Liver (tissue), 9 donors: ENCODE measurements around the gene RAMP3. TPM values are rescaled to one million over a fixed set of nuclear protein-coding genes. Genes with fewer than 3 reads are reported as not detected.

Source experiments
- DNase-seq: peaks from one replicate; pipeline ENCODE4 v3.0.0-alpha.2; 2017; ENCODE audit warnings: low spot score
- H3K27ac ChIP-seq, 2 donors: one replicate each; pipeline ENCODE4 v1.7.0; 2013; ENCODE audit warnings: inconsistent platforms in 2 of 2, low read length in 2 of 2, control low read depth in 1 of 2, low read depth in 1 of 2, mild to moderate bottlenecking in 1 of 2
- H3K27me3 ChIP-seq, 4 donors: one replicate each; pipeline versions ENCODE4 v1.6.1 to v1.7.0; 2013; ENCODE audit warnings: low read length in 3 of 4, inconsistent platforms in 1 of 4, mild to moderate bottlenecking in 1 of 4, moderate library complexity in 1 of 4; ENCODE audit not compliant: control insufficient read depth in 4 of 4, insufficient read depth in 4 of 4
- H3K36me3 ChIP-seq, 4 donors: one replicate each; pipeline versions ENCODE4 v1.6.1 to v1.7.0; 2013; ENCODE audit warnings: low read length in 3 of 4, mild to moderate bottlenecking in 3 of 4, low read depth in 1 of 4, moderate library complexity in 1 of 4; ENCODE audit not compliant: control insufficient read depth in 4 of 4, insufficient read depth in 3 of 4
- H3K4me1 ChIP-seq, 4 donors: one replicate each; pipeline versions ENCODE4 v1.6.1 to v1.7.0; 2013; ENCODE audit warnings: low read length in 3 of 4, mild to moderate bottlenecking in 3 of 4, moderate library complexity in 1 of 4; ENCODE audit not compliant: control insufficient read depth in 4 of 4, insufficient read depth in 4 of 4
- H3K4me3 ChIP-seq, 3 donors: one replicate each; pipeline versions ENCODE4 v1.6.1 to v1.7.0; 2013; ENCODE audit warnings: low read length in 3 of 3, control low read depth in 1 of 3, low read depth in 1 of 3, mild to moderate bottlenecking in 1 of 3
- H3K9ac ChIP-seq, 2 donors: one replicate each; pipeline ENCODE4 v1.7.0; 2013; ENCODE audit warnings: low read length in 2 of 2, mild to moderate bottlenecking in 2 of 2, moderate library complexity in 2 of 2, control low read depth in 1 of 2, low read depth in 1 of 2
- H3K9me3 ChIP-seq, 4 donors: one replicate each; pipeline versions ENCODE4 v1.6.1 to v1.7.0; 2013; ENCODE audit warnings: low read length in 3 of 4; ENCODE audit not compliant: control insufficient read depth in 4 of 4
- ATF3 ChIP-seq: IDR thresholded peaks from 2 replicates; pipeline ENCODE4 v1.6.1; 2016; ENCODE audit warnings: antibody characterized with exemption
- EGR1 ChIP-seq, 2 donors: IDR thresholded peaks; 2 replicates each; pipeline ENCODE4 v1.6.1; 2016 to 2018; ENCODE audit warnings: antibody characterized with exemption in 2 of 2, low read depth in 2 of 2
- FOXA1 ChIP-seq: IDR thresholded peaks from 2 replicates; pipeline ENCODE4 v1.6.1; 2016; ENCODE audit warnings: antibody characterized with exemption
- FOXA2 ChIP-seq: IDR thresholded peaks from 2 replicates; pipeline ENCODE4 v1.6.1; 2016; ENCODE audit warnings: antibody characterized with exemption
- GABPA ChIP-seq, 2 donors: IDR thresholded peaks in 1 of 2; conservative IDR thresholded peaks in 1 of 2; 2 replicates each; pipeline ENCODE4 v1.6.1; 2016; ENCODE audit warnings: antibody characterized with exemption in 2 of 2, mild to moderate bottlenecking in 1 of 2, moderate library complexity in 1 of 2
- HNF4G ChIP-seq: IDR thresholded peaks from 2 replicates; pipeline ENCODE4 v1.6.1; 2016; ENCODE audit warnings: antibody characterized with exemption
- JUND ChIP-seq, 2 donors: IDR thresholded peaks; 2 replicates each; pipeline ENCODE4 v1.6.1; 2016; ENCODE audit warnings: antibody characterized with exemption in 2 of 2
- RAD21 ChIP-seq, 2 donors: IDR thresholded peaks; 2 replicates each; pipeline ENCODE4 v1.6.1; 2016; ENCODE audit warnings: antibody characterized with exemption in 2 of 2, mild to moderate bottlenecking in 2 of 2
- REST ChIP-seq: IDR thresholded peaks from 2 replicates; pipeline ENCODE4 v1.6.1; 2016; ENCODE audit warnings: antibody characterized with exemption, mild to moderate bottlenecking
- RXRA ChIP-seq, 2 donors: IDR thresholded peaks; 2 replicates each; pipeline ENCODE4 v1.6.1; 2017 to 2018; ENCODE audit warnings: antibody characterized with exemption in 2 of 2, mild to moderate bottlenecking in 1 of 2
- WGBS: extraction: QIAGEN DNeasy Blood & Tissue Kit; methylation state at CpG from one replicate; pipeline ENCODE4 v1.1.7; 2013; 5-methylcytosine and 5-hydroxymethylcytosine counted together
- polyA plus RNA-seq, 2 donors: library from polyadenylated mRNA; stranded (reverse) in 1 of 2; unstranded in 1 of 2; fragments of 200-250 nt in 1 of 2; fragments of >200 nt in 1 of 2; fragmentation: Nextera tagmentation in 1 of 2; extraction: Ambion mirVana in 1 of 2; gene quantifications; one replicate each; pipeline versions ENCODE4 v1.2.1 to v1.2.3, GENCODE V29; 2013 to 2015
- total RNA-seq, 2 donors: library from RNA; depleted of rRNA; stranded (reverse); fragments of >200 nt; gene quantifications; one replicate each; pipeline ENCODE4 v1.2.3, GENCODE V29; 2014
- TF ChIP-seq, protein P1 (sequence below): fragments of 150-350 bp; IDR thresholded peaks from 2 replicates; pipeline ENCODE4 v1.5.1; 2017; ENCODE audit warnings: improper control_type of control experiment, low read depth, low read length; ENCODE audit not compliant: missing input control
- TF ChIP-seq, protein P2 (sequence below): IDR thresholded peaks from 2 replicates; pipeline ENCODE4 v1.6.1; 2016; ENCODE audit warnings: antibody characterized with exemption
- TF ChIP-seq, protein P3 (sequence below): IDR thresholded peaks from 2 replicates; pipeline ENCODE4 v1.6.1; 2016; ENCODE audit warnings: antibody characterized with exemption
- donor health status: healthy.
- donor health status: healthy.
- donor health status: healthy.
- donor health status: healthy.
- donor health status: healthy.

RAMP3 gene
- total and polyA plus RNA-seq, 4 donors: 2.3 to 30.0 (median 22.2) TPM

- no peak overlapping the region for H3K27ac ChIP-seq
- no peak for TF ChIP-seq FOXA2
- no peak for TF ChIP-seq ATF3
- TF ChIP-seq RAD21 (IDR thresholded peaks at IDR 0.05): no peak
- TF ChIP-seq, protein P1, sequence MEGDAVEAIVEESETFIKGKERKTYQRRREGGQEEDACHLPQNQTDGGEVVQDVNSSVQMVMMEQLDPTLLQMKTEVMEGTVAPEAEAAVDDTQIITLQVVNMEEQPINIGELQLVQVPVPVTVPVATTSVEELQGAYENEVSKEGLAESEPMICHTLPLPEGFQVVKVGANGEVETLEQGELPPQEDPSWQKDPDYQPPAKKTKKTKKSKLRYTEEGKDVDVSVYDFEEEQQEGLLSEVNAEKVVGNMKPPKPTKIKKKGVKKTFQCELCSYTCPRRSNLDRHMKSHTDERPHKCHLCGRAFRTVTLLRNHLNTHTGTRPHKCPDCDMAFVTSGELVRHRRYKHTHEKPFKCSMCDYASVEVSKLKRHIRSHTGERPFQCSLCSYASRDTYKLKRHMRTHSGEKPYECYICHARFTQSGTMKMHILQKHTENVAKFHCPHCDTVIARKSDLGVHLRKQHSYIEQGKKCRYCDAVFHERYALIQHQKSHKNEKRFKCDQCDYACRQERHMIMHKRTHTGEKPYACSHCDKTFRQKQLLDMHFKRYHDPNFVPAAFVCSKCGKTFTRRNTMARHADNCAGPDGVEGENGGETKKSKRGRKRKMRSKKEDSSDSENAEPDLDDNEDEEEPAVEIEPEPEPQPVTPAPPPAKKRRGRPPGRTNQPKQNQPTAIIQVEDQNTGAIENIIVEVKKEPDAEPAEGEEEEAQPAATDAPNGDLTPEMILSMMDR: no peak
- TF ChIP-seq EGR1 (IDR thresholded peaks at IDR 0.05; ENCODE audit: low read depth in 2 of 2): no peak
- no peak for TF ChIP-seq FOXA1
- TF ChIP-seq RXRA (IDR thresholded peaks at IDR 0.05): no peak
- TF ChIP-seq HNF4G: no peak
- TF ChIP-seq, protein P2, sequence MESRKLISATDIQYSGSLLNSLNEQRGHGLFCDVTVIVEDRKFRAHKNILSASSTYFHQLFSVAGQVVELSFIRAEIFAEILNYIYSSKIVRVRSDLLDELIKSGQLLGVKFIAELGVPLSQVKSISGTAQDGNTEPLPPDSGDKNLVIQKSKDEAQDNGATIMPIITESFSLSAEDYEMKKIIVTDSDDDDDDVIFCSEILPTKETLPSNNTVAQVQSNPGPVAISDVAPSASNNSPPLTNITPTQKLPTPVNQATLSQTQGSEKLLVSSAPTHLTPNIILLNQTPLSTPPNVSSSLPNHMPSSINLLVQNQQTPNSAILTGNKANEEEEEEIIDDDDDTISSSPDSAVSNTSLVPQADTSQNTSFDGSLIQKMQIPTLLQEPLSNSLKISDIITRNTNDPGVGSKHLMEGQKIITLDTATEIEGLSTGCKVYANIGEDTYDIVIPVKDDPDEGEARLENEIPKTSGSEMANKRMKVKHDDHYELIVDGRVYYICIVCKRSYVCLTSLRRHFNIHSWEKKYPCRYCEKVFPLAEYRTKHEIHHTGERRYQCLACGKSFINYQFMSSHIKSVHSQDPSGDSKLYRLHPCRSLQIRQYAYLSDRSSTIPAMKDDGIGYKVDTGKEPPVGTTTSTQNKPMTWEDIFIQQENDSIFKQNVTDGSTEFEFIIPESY: no peak
- TF ChIP-seq, protein P3, sequence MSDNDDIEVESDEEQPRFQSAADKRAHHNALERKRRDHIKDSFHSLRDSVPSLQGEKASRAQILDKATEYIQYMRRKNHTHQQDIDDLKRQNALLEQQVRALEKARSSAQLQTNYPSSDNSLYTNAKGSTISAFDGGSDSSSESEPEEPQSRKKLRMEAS: no peak
- TF ChIP-seq REST: no peak
- no peaks in the 10 kb centered on the region for H3K9me3 ChIP-seq
- H3K4me1 ChIP-seq: no peaks in the 10 kb centered on the region
- no peak overlapping the region for H3K9ac ChIP-seq
- H3K27me3 ChIP-seq: no peaks in the 10 kb centered on the region
- no peaks in the 10 kb centered on the region for H3K36me3 ChIP-seq
- 80% methylated on average over 5 of the region's 5 CpGs for WGBS
- no peak overlapping the region for H3K4me3 ChIP-seq
- DNase-seq: peak; percentile 23
These were observed 55.0 kb downstream of the RAMP3 start for GRCh38 chr7:45212606-45213005.

GRCh38 chr7:45215601-45216062 lies 58.0 kb downstream of the RAMP3 start:
- WGBS: 27% methylated on average over 8 of the region's 8 CpGs
- Histone ChIP-seq H3K4me1 (no peaks in the 10 kb centered on the region), H3K4me3 (no peak overlapping the region), H3K36me3 (no peaks in the 10 kb centered on the region), H3K27ac (no peak overlapping the region), H3K9me3 (no peaks in the 10 kb centered on the region), H3K27me3 (no peaks in the 10 kb centered on the region), H3K9ac (no peak overlapping the region)
- TF ChIP-seq JUND (IDR thresholded peaks at IDR 0.05) (no peak), GABPA (IDR thresholded peaks at IDR 0.05 in 1 of 2, conservative IDR thresholded peaks at IDR 0.05 in 1 of 2) (no peak)
- TF ChIP-seq, protein P3: no peak
- peak; percentile 21 for DNase-seq
